WTC11 (cell line): ENCODE measurements around the gene MLEC. TPM values are rescaled to one million over a fixed set of nuclear protein-coding genes. Genes with fewer than 3 reads are reported as not detected.
A peak's percentile ranks its signal among the peaks of the same experiment; 100 is the strongest.

Source experiments
- ATAC-seq: fragments of 200-7000 bp; cut with Tn5 transposase; 2 replicates; pipeline ENCODE4 v1.10.0; 2021; ENCODE audit warnings: mild to moderate bottlenecking, moderate library complexity
- CTCF ChIA-PET: fragments of 300-600 bp; sonication (Branson Sonifier 250); formaldehyde crosslinking; loops from one replicate; lab custom pipeline; 2021; ENCODE audit warnings: antibody characterized with exemption; lab: Charles Lee
- POLR2A ChIA-PET: fragments of 350-600 bp; sonication (Branson Sonifier 250); formaldehyde crosslinking; loops from one replicate; lab custom pipeline; 2021; ENCODE audit warnings: antibody characterized with exemption; lab: Charles Lee
- DNase-seq: peaks from one replicate; pipeline ENCODE4 v3.0.0; 2021; ENCODE audit warnings: low spot score
- H3K27ac Mint-ChIP-seq: 2 replicates; pipeline ENCODE4 v1.8.0; 2021; ENCODE audit warnings: mixed read lengths
- H3K27me3 Mint-ChIP-seq: 2 replicates; pipeline ENCODE4 v1.8.0; 2021; ENCODE audit warnings: low read depth, mild to moderate bottlenecking, moderate library complexity, mixed read lengths
- H3K36me3 Mint-ChIP-seq: 2 replicates; pipeline ENCODE4 v1.8.0; 2021; ENCODE audit warnings: mixed read lengths
- H3K4me1 Mint-ChIP-seq: 2 replicates; pipeline ENCODE4 v1.8.0; 2022; ENCODE audit warnings: mixed read lengths
- H3K4me3 Mint-ChIP-seq: 2 replicates; pipeline ENCODE4 v1.8.0; 2021; ENCODE audit warnings: mild to moderate bottlenecking, moderate library complexity, mixed read lengths
- H3K9me3 Mint-ChIP-seq: 2 replicates; pipeline ENCODE4 v1.8.0; 2021; ENCODE audit warnings: mixed read lengths
- AFF4 ChIP-seq: sonication (generic); formaldehyde crosslinking; IDR thresholded peaks from 2 replicates; pipeline ENCODE4 v1.8.1; 2023; ENCODE audit warnings: mild to moderate bottlenecking, missing genetic modification reagents, borderline replicate concordance
- CBFB ChIP-seq: sonication (generic); formaldehyde crosslinking; IDR thresholded peaks from 2 replicates; pipeline ENCODE4 v1.8.1; 2022; ENCODE audit warnings: mild to moderate bottlenecking, low read depth, missing genetic modification reagents
- E2F1 ChIP-seq: sonication (generic); formaldehyde crosslinking; IDR thresholded peaks from 2 replicates; pipeline ENCODE4 v1.8.0; 2022; ENCODE audit warnings: mild to moderate bottlenecking, missing genetic modification reagents
- E2F4 ChIP-seq: sonication (generic); formaldehyde crosslinking; IDR thresholded peaks from 2 replicates; pipeline ENCODE4 v1.8.1; 2022; ENCODE audit warnings: low read depth, mild to moderate bottlenecking, moderate library complexity, missing genetic modification reagents, borderline replicate concordance
- HMGA2 ChIP-seq: fragments of 250-450 bp; sonication (Bioruptor Pico); IDR thresholded peaks from 2 replicates; pipeline ENCODE4 v1.4.0; 2021; ENCODE audit warnings: mild to moderate bottlenecking, moderate library complexity
- MXD4 ChIP-seq: fragments of 250-450 bp; sonication (Bioruptor Pico); IDR thresholded peaks from 2 replicates; pipeline ENCODE4 v1.8.0; 2021; ENCODE audit warnings: mild to moderate bottlenecking, moderate library complexity, borderline replicate concordance
- PRDM15 ChIP-seq: sonication (generic); formaldehyde crosslinking; IDR thresholded peaks from 2 replicates; pipeline ENCODE4 v1.8.0; 2022; ENCODE audit warnings: missing genetic modification reagents
- PRRX2 ChIP-seq: fragments of 250-450 bp; sonication (Bioruptor Pico); IDR thresholded peaks from 2 replicates; pipeline ENCODE4 v1.8.0; 2021; ENCODE audit warnings: mild to moderate bottlenecking
- ZMAT4 ChIP-seq: fragments of 250-450 bp; sonication (Bioruptor Pico); IDR thresholded peaks from 2 replicates; pipeline ENCODE4 v1.9.0; 2021; ENCODE audit warnings: mild to moderate bottlenecking
- ZNF232 ChIP-seq: sonication (generic); formaldehyde crosslinking; IDR thresholded peaks from 2 replicates; pipeline ENCODE4 v1.8.0; 2022; ENCODE audit warnings: mild to moderate bottlenecking, missing genetic modification reagents
- ZNF317 ChIP-seq: sonication (generic); formaldehyde crosslinking; IDR thresholded peaks from 2 replicates; pipeline ENCODE4 v1.8.1; 2023; ENCODE audit warnings: low read depth, mild to moderate bottlenecking, moderate library complexity, missing genetic modification reagents, borderline replicate concordance
- ZNF423 ChIP-seq: fragments of 250-450 bp; sonication (Bioruptor Pico); IDR thresholded peaks from 2 replicates; pipeline ENCODE4 v2.1.2; 2022; ENCODE audit warnings: mild to moderate bottlenecking, moderate library complexity
- total RNA-seq: library from RNA; stranded (reverse); gene quantifications from 3 replicates; pipeline ENCODE4 v1.2.3, GENCODE V29; 2021

MLEC gene
- total RNA-seq, 1 experiment from 2014 or later, result 278 TPM

- TF ChIP-seq E2F1 (CRISPR knock-in tag) (no peak), ZNF232 (CRISPR knock-in tag) (no peak), HMGA2 (CRISPR knock-in tag) (no peak), PRRX2 (CRISPR knock-in tag) (no peak), E2F4 (CRISPR knock-in tag) (no peak)
These were observed 24.1 kb upstream of the MLEC start (continued) for GRCh38 chr12:120662879-120663278.

GRCh38 chr12:120663741-120664140, 23.2 kb upstream of the MLEC start:
- DNase-seq, result no peak
- Mint-ChIP-seq H3K36me3 (no peaks in the 10 kb centered on the region), H3K9me3 (no peaks in the 10 kb centered on the region), H3K4me3 (no peak overlapping the region), H3K27ac (no peak overlapping the region; the same call in 1 of the 2 replicates), H3K27me3 (no peaks in the 10 kb centered on the region), H3K4me1 (peaks cover 18% of the 10 kb centered on the region)
- no peak for TF ChIP-seq MXD4
- no peak for TF ChIP-seq ZNF423 (CRISPR knock-in tag)
- no peak for TF ChIP-seq ZMAT4
- no peak for TF ChIP-seq PRDM15 (CRISPR knock-in tag)
- no peak for TF ChIP-seq AFF4 (CRISPR knock-in tag)
- TF ChIP-seq ZNF317 (CRISPR knock-in tag), result no peak
- POLR2A ChIA-PET, result no interaction called here
- no peak for ATAC-seq
- CTCF ChIA-PET, result interaction anchor here (3.2 kb wide), 1 partner anchor 15 kb away, joined by 17 read pairs; no protein-coding TSS in a partner anchor

- H3K27ac Mint-ChIP-seq, result peak overlapping the region; percentile 22
- peaks cover 38% of the 10 kb centered on the region for H3K4me1 Mint-ChIP-seq
These were observed 20.2 kb upstream of the MLEC start for GRCh38 chr12:120666571-120667390.

More at GRCh38 chr12:120666571-120667390, 20.2 kb upstream of the MLEC start:
- Mint-ChIP-seq H3K9me3 (no peaks in the 10 kb centered on the region), H3K36me3 (no peaks in the 10 kb centered on the region), H3K4me3 (no peak overlapping the region), H3K27me3 (no peaks in the 10 kb centered on the region)
- TF ChIP-seq ZNF232 (CRISPR knock-in tag) (no peak), CBFB (CRISPR knock-in tag) (no peak)
- DNase-seq (peak; percentile 26), ATAC-seq (no peak)
- ChIA-PET POLR2A (no interaction called here), CTCF (interaction anchor here (0.7 to 6.6 kb wide), 5 partner anchors 11 to 338 kb away, joined by 3 to 78 read pairs (median 5); no protein-coding TSS in a partner anchor)
